Chondrocyte (in vitro differentiated cells): Measurements from ENCODE around the gene TPRG1L. TPM values are rescaled to one million over a fixed set of nuclear protein-coding genes. Genes with fewer than 3 reads are reported as not detected.

Experiments
- DNase-seq: peaks from one replicate; pipeline ENCODE4 v3.0.0; 2021; ENCODE audit warnings: mixed read lengths, low spot score
- H3K27ac Mint-ChIP-seq: one replicate; pipeline ENCODE4 v1.8.0; 2021; ENCODE audit warnings: mild to moderate bottlenecking, moderate library complexity, mixed read lengths; ENCODE audit not compliant: unreplicated experiment
- H3K27me3 Mint-ChIP-seq: 2 replicates; pipeline ENCODE4 v1.8.0; 2021; ENCODE audit warnings: low read depth, mixed read lengths
- H3K36me3 Mint-ChIP-seq: 2 replicates; pipeline ENCODE4 v1.8.0; 2021; ENCODE audit warnings: low read depth, mixed read lengths
- H3K4me1 Mint-ChIP-seq: 2 replicates; pipeline ENCODE4 v1.8.0; 2021; ENCODE audit warnings: low read depth, mild to moderate bottlenecking, mixed read lengths
- H3K4me3 Mint-ChIP-seq: one replicate; pipeline ENCODE4 v1.8.0; 2021; ENCODE audit warnings: mild to moderate bottlenecking, moderate library complexity, mixed read lengths; ENCODE audit not compliant: unreplicated experiment
- H3K9me3 Mint-ChIP-seq: 2 replicates; pipeline ENCODE4 v1.8.0; 2021; ENCODE audit warnings: low read depth, mixed read lengths
- total RNA-seq: library from RNA; stranded (reverse); gene quantifications from 3 replicates; pipeline ENCODE4 v1.2.1, GENCODE V29; 2021
- TF ChIP-seq, protein P1 (sequence below): fragments of 200-600 bp; sonication (generic); IDR thresholded peaks from 2 replicates; pipeline ENCODE4 v1.5.0; 2021; ENCODE audit warnings: antibody characterized with exemption, mild to moderate bottlenecking, moderate library complexity

TPRG1L gene
- total RNA-seq, 1 donor from 2014 or later, result 53.7 TPM

- Mint-ChIP-seq H3K9me3 (no peaks in the 10 kb centered on the region), H3K4me3 (no peak overlapping the region), H3K27ac (no peak overlapping the region), H3K27me3 (peaks cover 3% of the 10 kb centered on the region), H3K36me3 (no peaks in the 10 kb centered on the region), H3K4me1 (peaks cover 36% of the 10 kb centered on the region)
- no peak for DNase-seq
- TF ChIP-seq, protein P1, sequence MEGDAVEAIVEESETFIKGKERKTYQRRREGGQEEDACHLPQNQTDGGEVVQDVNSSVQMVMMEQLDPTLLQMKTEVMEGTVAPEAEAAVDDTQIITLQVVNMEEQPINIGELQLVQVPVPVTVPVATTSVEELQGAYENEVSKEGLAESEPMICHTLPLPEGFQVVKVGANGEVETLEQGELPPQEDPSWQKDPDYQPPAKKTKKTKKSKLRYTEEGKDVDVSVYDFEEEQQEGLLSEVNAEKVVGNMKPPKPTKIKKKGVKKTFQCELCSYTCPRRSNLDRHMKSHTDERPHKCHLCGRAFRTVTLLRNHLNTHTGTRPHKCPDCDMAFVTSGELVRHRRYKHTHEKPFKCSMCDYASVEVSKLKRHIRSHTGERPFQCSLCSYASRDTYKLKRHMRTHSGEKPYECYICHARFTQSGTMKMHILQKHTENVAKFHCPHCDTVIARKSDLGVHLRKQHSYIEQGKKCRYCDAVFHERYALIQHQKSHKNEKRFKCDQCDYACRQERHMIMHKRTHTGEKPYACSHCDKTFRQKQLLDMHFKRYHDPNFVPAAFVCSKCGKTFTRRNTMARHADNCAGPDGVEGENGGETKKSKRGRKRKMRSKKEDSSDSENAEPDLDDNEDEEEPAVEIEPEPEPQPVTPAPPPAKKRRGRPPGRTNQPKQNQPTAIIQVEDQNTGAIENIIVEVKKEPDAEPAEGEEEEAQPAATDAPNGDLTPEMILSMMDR, result peak; percentile 83
These were observed 9.8 kb upstream of the TPRG1L start for GRCh38 chr1:3614755-3615742.

DNA sequence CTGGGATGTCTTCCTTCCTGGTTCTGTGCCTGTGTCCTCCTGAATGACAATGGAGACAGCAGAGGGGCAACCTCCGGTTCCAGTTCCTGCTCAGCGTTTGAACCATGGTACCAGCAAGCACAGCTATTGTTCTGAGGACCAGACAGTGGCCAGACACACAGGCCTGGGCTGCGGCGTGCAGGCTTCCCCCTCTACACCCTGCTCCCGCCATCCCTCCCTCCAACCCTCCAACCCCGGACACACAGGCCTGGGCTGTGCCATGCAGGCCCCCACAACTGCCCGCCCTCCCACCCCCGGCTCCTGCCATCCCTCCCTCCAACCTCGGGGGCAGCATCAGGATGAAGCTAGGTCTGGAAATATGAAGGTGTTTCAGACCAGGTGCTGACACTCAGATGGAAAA, 8.0 kb upstream of the TPRG1L start:
- no peak for DNase-seq
- no peak overlapping the region for H3K27ac Mint-ChIP-seq

DNA sequence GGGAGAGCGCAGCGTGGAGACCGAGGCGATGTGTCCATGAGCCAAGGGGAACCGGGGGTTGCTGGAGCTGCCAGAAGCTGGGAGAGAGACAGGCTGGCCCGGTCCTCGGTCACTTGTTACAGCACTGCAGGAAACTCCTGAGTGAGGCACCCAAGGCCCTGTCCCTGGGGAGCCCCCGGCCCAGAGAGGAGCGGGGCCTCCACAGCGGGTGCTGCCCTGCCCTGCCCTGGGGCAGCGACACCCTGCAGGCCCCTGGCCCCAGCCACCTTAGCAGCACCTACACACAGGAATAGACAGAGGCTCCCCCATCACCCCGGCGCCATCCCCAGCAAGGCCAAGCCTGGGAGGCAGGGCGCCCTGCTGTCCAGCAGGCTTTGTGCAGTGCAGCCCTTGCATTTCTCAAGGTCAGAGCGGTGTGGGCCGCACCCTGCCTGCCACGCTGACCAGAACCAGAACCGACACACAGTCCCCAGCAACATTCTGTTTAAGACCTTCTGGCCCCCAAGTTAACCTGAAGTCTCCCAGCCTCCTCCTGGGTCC, 6.9 kb upstream of the TPRG1L start:
- TF ChIP-seq, protein P1, result no peak
- no peaks in the 10 kb centered on the region for H3K9me3 Mint-ChIP-seq
- H3K36me3 Mint-ChIP-seq, result no peaks in the 10 kb centered on the region
- peaks cover 3% of the 10 kb centered on the region for H3K27me3 Mint-ChIP-seq
- DNase-seq, result no peak
- peaks cover 34% of the 10 kb centered on the region for H3K4me1 Mint-ChIP-seq
- H3K4me3 Mint-ChIP-seq, result no peak overlapping the region
- no peak overlapping the region for H3K27ac Mint-ChIP-seq

More for the DNA sequence above, 8.0 kb upstream of the TPRG1L start:
- Mint-ChIP-seq H3K27me3 (peaks cover 3% of the 10 kb centered on the region), H3K9me3 (no peaks in the 10 kb centered on the region), H3K4me3 (no peak overlapping the region), H3K36me3 (no peaks in the 10 kb centered on the region), H3K4me1 (peaks cover 32% of the 10 kb centered on the region)
- TF ChIP-seq, protein P1, result no peak

DNA sequence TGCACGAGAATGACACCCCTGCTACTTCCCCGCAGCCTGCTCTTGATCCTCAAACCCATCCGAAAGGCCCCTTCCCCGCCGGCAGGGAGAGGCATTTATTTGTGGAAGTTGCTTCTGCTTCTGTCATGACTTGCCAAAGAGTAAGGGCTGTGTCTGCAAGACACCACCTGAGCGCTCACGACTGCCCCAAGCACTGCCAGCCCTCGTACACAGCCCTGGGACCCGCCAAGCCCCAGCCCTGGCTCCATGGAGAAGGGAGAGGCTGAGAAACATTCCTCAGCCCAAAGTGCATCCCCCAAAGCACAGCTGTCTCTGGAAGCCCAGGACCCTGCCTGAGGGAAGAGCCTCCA, 6.3 kb upstream of the TPRG1L start:
- TF ChIP-seq, protein P1, result no peak
- no peak overlapping the region for H3K4me3 Mint-ChIP-seq
- H3K27me3 Mint-ChIP-seq, result peaks cover 2% of the 10 kb centered on the region
- H3K27ac Mint-ChIP-seq, result no peak overlapping the region
- DNase-seq, result no peak
- peaks cover 34% of the 10 kb centered on the region for H3K4me1 Mint-ChIP-seq
- no peaks in the 10 kb centered on the region for H3K36me3 Mint-ChIP-seq
- H3K9me3 Mint-ChIP-seq, result no peaks in the 10 kb centered on the region

- no peak for DNase-seq
- H3K4me1 Mint-ChIP-seq, result peaks cover 34% of the 10 kb centered on the region
- peaks cover 2% of the 10 kb centered on the region for H3K27me3 Mint-ChIP-seq
- no peak overlapping the region for H3K27ac Mint-ChIP-seq
- TF ChIP-seq, protein P1, result peak; percentile 93
- H3K9me3 Mint-ChIP-seq, result no peaks in the 10 kb centered on the region
- H3K36me3 Mint-ChIP-seq, result no peaks in the 10 kb centered on the region
- no peak overlapping the region for H3K4me3 Mint-ChIP-seq
These were observed 5.7 kb upstream of the TPRG1L start for GRCh38 chr1:3618881-3619671.
